GM12892 (cell line): ENCODE data around the gene ACRV1.
A peak's percentile ranks its signal among the peaks of the same experiment; 100 is the strongest.

Experiments used
- POLR2A ChIP-seq: IDR thresholded peaks from 2 replicates; pipeline ENCODE4 v1.6.1; 2011; ENCODE audit warnings: low read depth, low read length, control low read depth
- POLR2AphosphoS5 ChIP-seq: IDR thresholded peaks from 2 replicates; pipeline ENCODE4 v1.6.1; 2011; ENCODE audit warnings: low read depth, low read length, control low read depth

DNA sequence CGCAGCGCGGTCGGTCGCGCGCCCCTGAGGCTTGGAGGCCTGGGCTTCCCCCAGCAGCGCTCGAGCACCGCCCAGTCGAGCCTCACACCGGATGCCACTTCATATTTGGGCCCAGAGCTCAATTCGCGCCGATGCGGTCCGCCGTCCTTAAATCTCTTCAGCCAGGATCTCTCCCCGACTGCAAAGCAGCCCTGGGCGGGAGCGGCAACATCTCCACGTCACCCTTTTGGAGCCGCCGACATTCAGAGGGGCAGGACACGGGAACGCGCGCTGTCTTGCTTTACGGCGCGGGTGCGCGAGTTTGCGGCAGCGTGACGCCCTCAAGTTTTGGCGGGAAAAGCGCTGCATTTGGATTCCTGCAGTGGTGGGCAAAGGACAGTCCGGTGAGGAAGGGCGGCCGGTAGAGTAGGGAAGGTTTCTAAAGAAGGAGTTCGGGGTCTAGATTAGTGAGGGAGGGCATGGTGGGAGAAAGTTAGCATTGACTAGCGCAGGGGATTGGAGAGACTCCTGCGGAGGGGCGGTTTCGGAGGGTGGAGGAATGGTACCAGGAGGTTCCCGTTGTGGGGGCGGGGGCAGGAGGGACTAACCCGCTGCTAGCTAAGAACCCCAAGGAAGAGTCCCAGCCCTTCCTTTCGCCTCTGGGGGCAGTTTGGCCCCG is 54.9 kb downstream of the ACRV1 start:
- TF ChIP-seq POLR2A (peak; percentile 91), POLR2AphosphoS5 (peak; percentile 84; the same call in 1 of the 2 replicates)
